Ishikawa (cell line): ENCODE measurements around the gene BORCS6.
A peak's percentile ranks its signal among the peaks of the same experiment; 100 is the strongest.

Experiments
- CEBPB ChIP-seq: IDR thresholded peaks from 2 replicates; pipeline ENCODE4 v1.6.1; 2012
- CREB1 ChIP-seq: IDR thresholded peaks from 2 replicates; pipeline ENCODE4 v1.6.1; 2012; ENCODE audit warnings: low read depth
- EGR1 ChIP-seq: IDR thresholded peaks from 2 replicates; pipeline ENCODE4 v1.6.1; 2012
- EP300 ChIP-seq: IDR thresholded peaks from 2 replicates; pipeline ENCODE4 v1.6.1; 2012; ENCODE audit warnings: borderline replicate concordance
- FOXM1 ChIP-seq: IDR thresholded peaks from 2 replicates; pipeline ENCODE4 v1.6.1; 2012; ENCODE audit warnings: low read depth, borderline replicate concordance
- MAX ChIP-seq: IDR thresholded peaks from 2 replicates; pipeline ENCODE4 v1.6.1; 2012
- NFIC ChIP-seq: IDR thresholded peaks from 2 replicates; pipeline ENCODE4 v1.6.1; 2012
- RAD21 ChIP-seq: IDR thresholded peaks from 2 replicates; pipeline ENCODE4 v1.6.1; 2012; ENCODE audit warnings: low read depth
- REST ChIP-seq: IDR thresholded peaks from 2 replicates; pipeline ENCODE4 v1.6.1; 2012; ENCODE audit warnings: low read depth, mild to moderate bottlenecking
- TAF1 ChIP-seq: IDR thresholded peaks from 2 replicates; pipeline ENCODE4 v1.6.1; 2012; ENCODE audit warnings: low read depth, mild to moderate bottlenecking
- TCF12 ChIP-seq: IDR thresholded peaks from 2 replicates; pipeline ENCODE4 v1.6.1; 2012; ENCODE audit warnings: low read depth
- TEAD4 ChIP-seq: IDR thresholded peaks from 2 replicates; pipeline ENCODE4 v1.6.1; 2012
- USF1 ChIP-seq: IDR thresholded peaks from 2 replicates; pipeline ENCODE4 v1.6.1; 2012
- YY1 ChIP-seq: IDR thresholded peaks from 2 replicates; pipeline ENCODE4 v1.6.1; 2012; ENCODE audit warnings: low read depth
- ZBTB7A ChIP-seq: IDR thresholded peaks from 2 replicates; pipeline ENCODE4 v1.6.1; 2012; ENCODE audit warnings: low read depth

BORCS6 gene

GRCh38 chr17:8206536-8206935, 16.6 kb upstream of the BORCS6 start:
- TF ChIP-seq TAF1: no peak
- TF ChIP-seq NFIC: no peak
- TF ChIP-seq CEBPB: no peak
- TF ChIP-seq MAX: no peak
- TF ChIP-seq FOXM1: no peak
- TF ChIP-seq EGR1: no peak
- no peak for TF ChIP-seq ZBTB7A
- TF ChIP-seq RAD21: no peak
- TF ChIP-seq YY1: no peak
- TF ChIP-seq TEAD4: no peak
- TF ChIP-seq CREB1: no peak
- no peak for TF ChIP-seq TCF12
- no peak for TF ChIP-seq USF1
- TF ChIP-seq EP300: no peak
- TF ChIP-seq REST: no peak

- TF ChIP-seq YY1 (no peak), EGR1 (no peak), CEBPB (no peak), USF1 (no peak), TCF12 (no peak), TEAD4 (no peak), RAD21 (no peak), TAF1 (no peak), FOXM1 (no peak), MAX (no peak), REST (no peak)
Measured at GRCh38 chr17:8204761-8205555, 15.0 kb upstream of the BORCS6 start.

GRCh38 chr17:8192070-8192815, 2.3 kb upstream of the BORCS6 start:
- TF ChIP-seq MAX (peak; percentile 51; the same call in 1 of the 2 replicates), USF1 (peak; percentile 99), CEBPB (no peak), TAF1 (no peak), EGR1 (no peak), EP300 (no peak)

GRCh38 chr17:8190506-8190905, 526 bp upstream of the BORCS6 start:
- TF ChIP-seq RAD21: no peak
- no peak for TF ChIP-seq TEAD4
- no peak for TF ChIP-seq CEBPB
- TF ChIP-seq EGR1: no peak
- TF ChIP-seq TAF1: no peak
- no peak for TF ChIP-seq CREB1
- TF ChIP-seq ZBTB7A: no peak
- no peak for TF ChIP-seq REST
- no peak for TF ChIP-seq USF1
- no peak for TF ChIP-seq TCF12
- no peak for TF ChIP-seq FOXM1
- no peak for TF ChIP-seq MAX
- no peak for TF ChIP-seq YY1
- TF ChIP-seq EP300: no peak
